Mesendoderm (in vitro differentiated cells): Measurements from ENCODE around the gene ZSWIM3.

Source experiments
- DNase-seq: peaks from one replicate; pipeline ENCODE4 v3.0.0; 2013
- H2AK5ac ChIP-seq: 2 replicates; pipeline ENCODE4 v1.6.1; 2013; ENCODE audit warnings: low read length, inconsistent platforms
- H2BK120ac ChIP-seq: 2 replicates; pipeline ENCODE4 v1.6.1; 2013; ENCODE audit warnings: low read depth, mild to moderate bottlenecking, low read length, moderate library complexity, mixed read lengths
- H2BK15ac ChIP-seq: replicated peaks from 2 replicates; pipeline ENCODE4 v1.6.1; 2013; ENCODE audit warnings: low read depth, mild to moderate bottlenecking, moderate library complexity
- H2BK5ac ChIP-seq: 2 replicates; pipeline ENCODE4 v1.6.1; 2013; ENCODE audit warnings: low read length, inconsistent platforms
- H3K18ac ChIP-seq: 2 replicates; pipeline ENCODE4 v1.6.1; 2013; ENCODE audit warnings: mild to moderate bottlenecking, low read length, mixed read lengths
- H3K23ac ChIP-seq: one replicate; pipeline ENCODE4 v1.6.1; 2013; ENCODE audit warnings: low read length
- H3K27ac ChIP-seq: 2 replicates; pipeline ENCODE4 v1.5.1; 2013; ENCODE audit warnings: low read depth, mild to moderate bottlenecking, inconsistent platforms, low read length, moderate library complexity
- H3K27me3 ChIP-seq: 2 replicates; pipeline ENCODE4 v1.6.1; 2013; ENCODE audit warnings: low read length, control low read depth, mild to moderate bottlenecking, inconsistent platforms; ENCODE audit not compliant: insufficient read depth, poor library complexity
- H3K36me3 ChIP-seq: 2 replicates; pipeline ENCODE4 v1.6.1; 2013; ENCODE audit warnings: low read length, inconsistent platforms; ENCODE audit not compliant: control insufficient read depth, insufficient read depth
- H3K4ac ChIP-seq: one replicate; pipeline ENCODE4 v1.6.1; 2013; ENCODE audit warnings: low read depth, mild to moderate bottlenecking, low read length, moderate library complexity
- H3K4me1 ChIP-seq: 2 replicates; pipeline ENCODE4 v1.6.1; 2013; ENCODE audit warnings: low read depth, low read length, inconsistent platforms; ENCODE audit not compliant: control insufficient read depth
- H3K4me2 ChIP-seq: 2 replicates; pipeline ENCODE4 v1.6.1; 2013; ENCODE audit warnings: low read length
- H3K4me3 ChIP-seq: 2 replicates; pipeline ENCODE4 v1.5.1; 2013; ENCODE audit warnings: mild to moderate bottlenecking, low read length
- H3K56ac ChIP-seq: one replicate; pipeline ENCODE4 v1.6.1; 2013; ENCODE audit warnings: low read length
- H3K79me1 ChIP-seq: 2 replicates; pipeline ENCODE4 v1.6.1; 2013; ENCODE audit warnings: low read length, inconsistent platforms
- H3K79me2 ChIP-seq: 2 replicates; pipeline ENCODE4 v1.6.1; 2013; ENCODE audit warnings: mild to moderate bottlenecking, low read length; ENCODE audit not compliant: control insufficient read depth, insufficient read depth
- H3K9ac ChIP-seq: 2 replicates; pipeline ENCODE4 v1.6.1; 2013; ENCODE audit warnings: low read length, inconsistent platforms
- H4K5ac ChIP-seq: one replicate; pipeline ENCODE4 v1.6.1; 2013; ENCODE audit warnings: low read length
- H4K8ac ChIP-seq: one replicate; pipeline ENCODE4 v1.6.1; 2013; ENCODE audit warnings: low read depth, mild to moderate bottlenecking, control low read depth, low read length, moderate library complexity
- WGBS: extraction: QIAGEN DNeasy Blood & Tissue Kit; methylation state at CpG from one replicate; pipeline ENCODE4 v1.1.7; 2013; ENCODE audit warnings: low lambda C conversion rate, missing lambda C conversion rate; ENCODE audit not compliant: insufficient coverage; ENCODE audit errors: extremely low coverage; 5-methylcytosine and 5-hydroxymethylcytosine counted together

ZSWIM3 gene

GRCh38 chr20:45833883-45834796, 23.3 kb upstream of the ZSWIM3 start:
- H3K56ac ChIP-seq: peak overlapping the region; percentile 96
- no peaks in the 10 kb centered on the region for H3K36me3 ChIP-seq
- WGBS: no CpG with 5 or more reads among the region's 71 CpGs
- H3K79me1 ChIP-seq: no peaks in the 10 kb centered on the region
- no peak overlapping the region for H2BK5ac ChIP-seq
- H3K23ac ChIP-seq: no peak overlapping the region
- peak overlapping the region; percentile 64 for H3K4me2 ChIP-seq
- no peak overlapping the region for H4K8ac ChIP-seq
- no peaks in the 10 kb centered on the region for H3K4me1 ChIP-seq
- DNase-seq: peak; percentile 79
- H3K27me3 ChIP-seq: no peaks in the 10 kb centered on the region
- H3K4me3 ChIP-seq: peak overlapping the region; percentile 73
- H3K9ac ChIP-seq: peak overlapping the region; percentile 49
- peak overlapping the region; percentile 25 for H3K4ac ChIP-seq
- H4K5ac ChIP-seq: no peak overlapping the region
- no peak overlapping the region for H2AK5ac ChIP-seq
- no peak overlapping the region for H2BK120ac ChIP-seq
- H3K18ac ChIP-seq: peak overlapping the region; percentile 47
- H3K79me2 ChIP-seq: no peaks in the 10 kb centered on the region
- H2BK15ac ChIP-seq: no peak overlapping the region
- H3K27ac ChIP-seq: no peak overlapping the region

DNA sequence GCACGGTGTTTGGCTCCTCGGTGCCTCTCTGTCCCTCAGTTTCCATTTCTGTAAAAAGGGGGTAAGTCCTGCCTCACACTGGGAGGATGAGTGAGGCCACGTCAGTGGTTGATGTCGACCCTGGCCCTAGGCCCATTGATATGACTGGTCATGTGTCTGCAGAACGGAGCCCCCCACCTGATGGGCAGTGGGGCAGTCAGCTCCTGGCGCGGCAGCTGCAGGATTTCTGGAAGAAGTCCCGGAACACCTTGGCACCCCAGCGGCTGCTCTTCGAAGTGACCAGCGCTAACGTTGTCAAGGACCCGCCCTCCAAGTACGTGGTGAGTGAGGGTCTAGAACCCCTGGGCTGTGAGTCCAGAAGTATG, 22.6 kb upstream of the ZSWIM3 start:
- H2BK15ac ChIP-seq: no peak overlapping the region
- no peaks in the 10 kb centered on the region for H3K36me3 ChIP-seq
- no peak for DNase-seq
- no peaks in the 10 kb centered on the region for H3K79me2 ChIP-seq
- no peak overlapping the region for H4K8ac ChIP-seq
- H3K4me2 ChIP-seq: no peak overlapping the region
- no peak overlapping the region for H3K23ac ChIP-seq
- no peak overlapping the region for H2BK120ac ChIP-seq
- no peaks in the 10 kb centered on the region for H3K79me1 ChIP-seq
- no peak overlapping the region for H3K18ac ChIP-seq
- H3K27ac ChIP-seq: no peak overlapping the region
- H3K9ac ChIP-seq: peak overlapping the region; percentile 49
- H3K4me3 ChIP-seq: no peak overlapping the region
- no peaks in the 10 kb centered on the region for H3K4me1 ChIP-seq
- H2AK5ac ChIP-seq: no peak overlapping the region
- no peak overlapping the region for H4K5ac ChIP-seq
- no peak overlapping the region for H3K4ac ChIP-seq
- H3K27me3 ChIP-seq: no peaks in the 10 kb centered on the region
- no CpG with 5 or more reads among the region's 14 CpGs for WGBS
- H2BK5ac ChIP-seq: no peak overlapping the region
- H3K56ac ChIP-seq: no peak overlapping the region

GRCh38 chr20:45835329-45835765, 22.1 kb upstream of the ZSWIM3 start:
- Histone ChIP-seq H3K27me3 (no peaks in the 10 kb centered on the region), H4K8ac (no peak overlapping the region), H2BK15ac (no peak overlapping the region), H3K36me3 (no peaks in the 10 kb centered on the region), H3K4ac (no peak overlapping the region), H3K23ac (no peak overlapping the region), H3K27ac (no peak overlapping the region), H3K79me1 (no peaks in the 10 kb centered on the region), H3K4me1 (no peaks in the 10 kb centered on the region), H3K18ac (no peak overlapping the region), H3K56ac (no peak overlapping the region), H3K9ac (no peak overlapping the region), H4K5ac (no peak overlapping the region), H2BK120ac (no peak overlapping the region), H3K4me2 (no peak overlapping the region), H2AK5ac (no peak overlapping the region), H3K4me3 (no peak overlapping the region), H2BK5ac (no peak overlapping the region), H3K79me2 (no peaks in the 10 kb centered on the region)
- DNase-seq: no peak
- no CpG with 5 or more reads among the region's 3 CpGs for WGBS

DNA sequence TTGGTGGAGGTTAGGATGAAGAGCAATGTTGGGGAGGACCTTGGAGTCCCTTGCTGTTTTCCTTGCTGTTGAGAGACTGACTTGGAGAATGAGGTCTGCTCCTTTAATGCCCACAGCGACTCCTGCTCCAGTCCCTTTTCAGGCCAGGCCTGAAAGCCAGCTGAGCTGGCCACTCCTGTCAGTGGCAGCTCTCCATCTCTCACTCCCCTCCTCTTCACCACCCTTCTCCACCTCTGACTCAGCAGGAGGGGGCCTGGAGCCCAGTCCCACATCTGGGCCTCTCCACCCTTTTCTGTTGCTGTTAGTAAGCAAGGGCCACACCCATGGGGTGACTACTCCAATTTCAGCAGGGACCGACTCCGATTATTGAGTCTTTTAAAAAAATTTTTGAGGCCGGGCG, 21.6 kb upstream of the ZSWIM3 start:
- H3K4me1 ChIP-seq: no peaks in the 10 kb centered on the region
- H3K79me1 ChIP-seq: no peaks in the 10 kb centered on the region
- no peak overlapping the region for H2BK120ac ChIP-seq
- H3K9ac ChIP-seq: no peak overlapping the region
- H2AK5ac ChIP-seq: no peak overlapping the region
- no peak overlapping the region for H3K23ac ChIP-seq
- no peak overlapping the region for H2BK5ac ChIP-seq
- H3K4ac ChIP-seq: no peak overlapping the region
- H3K4me2 ChIP-seq: no peak overlapping the region
- no peak overlapping the region for H3K27ac ChIP-seq
- H3K18ac ChIP-seq: no peak overlapping the region
- WGBS: no CpG with 5 or more reads among the region's 5 CpGs
- H3K79me2 ChIP-seq: no peaks in the 10 kb centered on the region
- no peaks in the 10 kb centered on the region for H3K36me3 ChIP-seq
- no peak overlapping the region for H3K56ac ChIP-seq
- no peaks in the 10 kb centered on the region for H3K27me3 ChIP-seq
- no peak overlapping the region for H3K4me3 ChIP-seq
- H4K8ac ChIP-seq: no peak overlapping the region
- no peak overlapping the region for H4K5ac ChIP-seq
- no peak for DNase-seq
- H2BK15ac ChIP-seq: no peak overlapping the region

DNA sequence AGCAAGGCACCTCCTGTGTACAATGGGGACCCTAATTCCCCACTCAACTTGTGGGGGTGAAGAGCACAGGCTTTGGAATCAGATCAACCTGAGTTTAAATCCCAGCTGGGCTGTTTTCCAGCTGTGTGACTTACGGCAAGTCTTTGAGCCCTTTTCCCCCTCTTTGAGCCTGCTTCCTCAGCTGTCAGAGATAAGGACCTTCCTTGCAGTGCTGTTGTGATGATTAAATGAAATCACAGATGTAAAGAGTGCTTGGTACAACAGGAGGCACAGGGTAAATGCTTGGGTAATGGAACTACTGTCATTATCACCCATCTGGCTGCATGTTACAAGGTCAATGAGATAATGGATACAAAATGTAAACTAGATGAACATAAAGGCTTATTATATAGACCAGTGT, 20.6 kb upstream of the ZSWIM3 start:
- Histone ChIP-seq H3K9ac (no peak overlapping the region), H3K4ac (no peak overlapping the region), H3K79me1 (no peaks in the 10 kb centered on the region), H4K5ac (no peak overlapping the region), H3K27ac (no peak overlapping the region), H3K4me2 (no peak overlapping the region), H3K36me3 (peaks cover 2% of the 10 kb centered on the region), H3K4me3 (no peak overlapping the region), H4K8ac (no peak overlapping the region), H3K56ac (no peak overlapping the region), H2AK5ac (no peak overlapping the region), H3K4me1 (no peaks in the 10 kb centered on the region), H3K18ac (no peak overlapping the region), H3K23ac (no peak overlapping the region), H2BK5ac (no peak overlapping the region), H2BK120ac (no peak overlapping the region), H3K27me3 (no peaks in the 10 kb centered on the region), H3K79me2 (no peaks in the 10 kb centered on the region), H2BK15ac (no peak overlapping the region)
- no CpG with 5 or more reads among the region's 1 CpG for WGBS
- DNase-seq: no peak
